Upper lobe of right lung (tissue), 1 donor: ENCODE results near the gene UGT1A7. TPM values are rescaled to one million over a fixed set of nuclear protein-coding genes. Genes with fewer than 3 reads are reported as not detected.

Experiments
- ATAC-seq: fragments of 200-7000 bp; cut with Tn5 transposase; one replicate; pipeline ENCODE4 v1.9.1; 2020; ENCODE audit warnings: mild to moderate bottlenecking, moderate library complexity
- DNase-seq: peaks from one replicate; pipeline ENCODE4 v3.0.0-alpha.2; 2020
- H3K27ac ChIP-seq: fragments of 200-600 bp; one replicate; pipeline ENCODE4 v1.8.0; 2022
- H3K27me3 ChIP-seq: fragments of 200-600 bp; one replicate; pipeline ENCODE4 v1.8.0; 2022; ENCODE audit warnings: mild to moderate bottlenecking
- H3K36me3 ChIP-seq: fragments of 200-600 bp; one replicate; pipeline ENCODE4 v1.8.0; 2022
- H3K4me1 ChIP-seq: fragments of 200-600 bp; one replicate; pipeline ENCODE4 v1.8.0; 2022
- H3K4me3 ChIP-seq: fragments of 200-600 bp; one replicate; pipeline ENCODE4 v1.8.0; 2022; ENCODE audit warnings: mild to moderate bottlenecking
- H3K9me3 ChIP-seq: fragments of 200-600 bp; one replicate; pipeline ENCODE4 v1.8.0; 2022
- CTCF ChIP-seq: fragments of 200-600 bp; IDR thresholded peaks from one replicate; pipeline ENCODE4 v1.8.0; 2022; ENCODE audit warnings: antibody characterized with exemption
- intact Hi-C: fragments of 100-400 bp; cut with DNase I; formaldehyde crosslinking; loops from one replicate; pipeline ENCODE4 v1.11.0; 2022
- total RNA-seq: library from RNA; stranded (reverse); fragmentation: NEBNext Ultra II Directional; extraction: Animal tissue kit (Norgen Biotek cat#: 25700); gene quantifications from one replicate; pipeline ENCODE4 v1.2.1, GENCODE V29; 2021
- donor health status: DM: no; HTN: yes; CAD: no; lungs with severe emphysema.

Gene UGT1A7
- total RNA-seq, 1 donor from 2014 or later = not detected

- intact Hi-C loops = no loop called here
- H3K27ac ChIP-seq = no peak overlapping the region
- H3K9me3 ChIP-seq = no peaks in the 10 kb centered on the region
- no peaks in the 10 kb centered on the region for H3K27me3 ChIP-seq
- no peak for TF ChIP-seq CTCF
- H3K4me1 ChIP-seq = no peaks in the 10 kb centered on the region
- no peak overlapping the region for H3K4me3 ChIP-seq
- H3K36me3 ChIP-seq = no peaks in the 10 kb centered on the region
- ATAC-seq (no peak), DNase-seq (no peak)
These were observed 10.0 kb downstream of the UGT1A7 start for GRCh38 chr2:233691443-233692433.

GRCh38 chr2:233692648-233693047, 10.9 kb downstream of the UGT1A7 start, which contains the start of gene UGT1A6:
Gene UGT1A6 (plus strand): TSS chr2:233692890. CDS start chr2:233693005, 115 bp downstream.
- no peak for TF ChIP-seq CTCF
- no peak within 1 kb of the TSS for H3K27ac ChIP-seq
- no peak for ATAC-seq
- H3K27me3 ChIP-seq = no peaks in the 10 kb centered on the region
- intact Hi-C loops = no loop called here
- no peaks in the 10 kb centered on the region for H3K4me1 ChIP-seq
- H3K4me3 ChIP-seq = no peak within 1 kb of the TSS
- no peaks in the 10 kb centered on the region for H3K36me3 ChIP-seq
- no peak for DNase-seq
- no peaks in the 10 kb centered on the region for H3K9me3 ChIP-seq

- DNase-seq (no peak), ATAC-seq (no peak)
- no peak overlapping the region for H3K27ac ChIP-seq
- no peak overlapping the region for H3K4me3 ChIP-seq
- TF ChIP-seq CTCF = no peak
- H3K4me1 ChIP-seq = no peaks in the 10 kb centered on the region
- H3K27me3 ChIP-seq = no peaks in the 10 kb centered on the region
- no peaks in the 10 kb centered on the region for H3K9me3 ChIP-seq
- intact Hi-C loops = no loop called here
- H3K36me3 ChIP-seq = no peaks in the 10 kb centered on the region
These were observed 12.3 kb downstream of the UGT1A7 start for GRCh38 chr2:233693963-233694362.

GRCh38 chr2:233698740-233699139, 17.0 kb downstream of the UGT1A7 start:
- Histone ChIP-seq H3K4me1 (peaks cover 3% of the 10 kb centered on the region), H3K36me3 (no peaks in the 10 kb centered on the region), H3K27ac (no peak overlapping the region), H3K27me3 (no peaks in the 10 kb centered on the region), H3K4me3 (no peak overlapping the region), H3K9me3 (no peaks in the 10 kb centered on the region)
- no peak for ATAC-seq
- intact Hi-C loops = no loop called here
- no peak for DNase-seq
- TF ChIP-seq CTCF = no peak

GRCh38 chr2:233699424-233700027, 17.8 kb downstream of the UGT1A7 start:
- Histone ChIP-seq H3K4me3 (no peak overlapping the region), H3K9me3 (no peaks in the 10 kb centered on the region), H3K27ac (no peak overlapping the region), H3K4me1 (peaks cover 3% of the 10 kb centered on the region), H3K27me3 (no peaks in the 10 kb centered on the region), H3K36me3 (no peaks in the 10 kb centered on the region)
- no peak for TF ChIP-seq CTCF
- no peak for ATAC-seq
- intact Hi-C loops = no loop called here
- DNase-seq = no peak
